A549 (cell line): ENCODE data around the gene SLC5A10.

Source experiments
- CEBPB ChIP-seq, 2 experiments: fragments of >200 bp in 1 of 2; sonication (Bioruptor Twin) in 1 of 2; formaldehyde crosslinking in 1 of 2; IDR thresholded peaks; 2 replicates each; pipeline ENCODE4 v1.6.1; 2012 to 2016
- CTCF ChIP-seq: fragments of >200 bp; sonication (Bioruptor Twin); formaldehyde crosslinking; IDR thresholded peaks from 3 replicates; pipeline ENCODE4 v1.5.1; 2016
- PHF8 ChIP-seq: fragments of 200-600 bp; sonication (generic); IDR thresholded peaks from 2 replicates; pipeline ENCODE4 v1.6.1; 2016; ENCODE audit warnings: low read depth, mild to moderate bottlenecking, antibody characterized with exemption, moderate library complexity, borderline replicate concordance
- POLR2A ChIP-seq: IDR thresholded peaks from 2 replicates; pipeline ENCODE4 v1.6.1; 2012; ENCODE audit warnings: mild to moderate bottlenecking, low read length
- RARB ChIP-seq: fragments of 250-450 bp; sonication (Bioruptor Pico); IDR thresholded peaks from 2 replicates; pipeline ENCODE4 v1.8.0; 2021; ENCODE audit warnings: mild to moderate bottlenecking, moderate library complexity

DNA sequence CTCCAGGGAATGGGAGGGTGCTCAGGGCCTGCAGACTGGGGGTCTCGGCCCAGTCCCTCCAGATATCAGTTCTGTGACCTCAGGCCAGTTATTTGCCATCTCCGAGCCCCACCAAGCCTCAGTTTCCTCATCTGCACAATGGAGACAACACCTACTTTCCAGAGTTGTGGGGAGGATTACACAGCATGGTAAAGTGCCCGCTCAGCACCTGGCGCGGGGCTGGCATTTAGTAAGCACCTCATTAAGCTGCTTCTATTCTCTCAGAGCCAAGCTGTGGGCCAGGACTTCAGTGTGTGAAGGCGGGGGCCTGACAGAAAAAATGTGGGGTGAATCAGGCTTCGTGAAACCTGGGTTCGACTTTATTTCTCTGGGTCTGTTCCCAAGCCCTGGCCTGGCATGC, 47.4 kb downstream of the SLC5A10 start:
- TF ChIP-seq CTCF (no peak), RARB (no peak), CEBPB (IDR thresholded peaks at IDR 0.05) (no peak), POLR2A (no peak), PHF8 (no peak)
